Neural progenitor cell (in vitro differentiated cells): ENCODE data around the gene ANKRD11. TPM values are rescaled to one million over a fixed set of nuclear protein-coding genes. Genes with fewer than 3 reads are reported as not detected.

Source experiments
- DNase-seq: peaks from one replicate; pipeline ENCODE4 v3.0.0-alpha.2; 2016; ENCODE audit warnings: low spot score
- H2AFZ ChIP-seq: fragments of 200-600 bp; sonication (generic); replicated peaks from 2 replicates; pipeline ENCODE4 v1.6.1; 2016; ENCODE audit warnings: antibody characterized with exemption
- H3F3A ChIP-seq: fragments of 200-600 bp; sonication (generic); 2 replicates; pipeline ENCODE4 v1.6.1; 2016; ENCODE audit warnings: antibody characterized with exemption, low read depth
- H3K27ac ChIP-seq: fragments of 200-600 bp; sonication (generic); 2 replicates; pipeline ENCODE4 v1.5.1; 2016; ENCODE audit warnings: mild to moderate bottlenecking
- H3K27me3 ChIP-seq: fragments of 200-600 bp; sonication (generic); 2 replicates; pipeline ENCODE4 v1.6.1; 2016; ENCODE audit warnings: mild to moderate bottlenecking, moderate library complexity
- H3K36me3 ChIP-seq: fragments of 200-600 bp; sonication (generic); 2 replicates; pipeline ENCODE4 v1.5.1; 2016
- H3K4me1 ChIP-seq: fragments of 200-600 bp; sonication (generic); 2 replicates; pipeline ENCODE4 v1.6.1; 2016; ENCODE audit warnings: mixed run types
- H3K4me2 ChIP-seq: fragments of 200-600 bp; sonication (generic); 2 replicates; pipeline ENCODE4 v1.6.1; 2016
- H3K4me3 ChIP-seq: fragments of 200-600 bp; sonication (generic); 2 replicates; pipeline ENCODE4 v1.5.1; 2016
- H3K79me2 ChIP-seq: fragments of 200-600 bp; sonication (generic); 2 replicates; pipeline ENCODE4 v1.6.1; 2016; ENCODE audit warnings: low read depth
- H3K9ac ChIP-seq: fragments of 200-600 bp; sonication (generic); 2 replicates; pipeline ENCODE4 v1.6.1; 2016
- H3K9me3 ChIP-seq: fragments of 200-600 bp; sonication (generic); 2 replicates; pipeline ENCODE4 v1.5.1; 2016; ENCODE audit warnings: low read depth
- H4K20me1 ChIP-seq: fragments of 200-600 bp; sonication (generic); 2 replicates; pipeline ENCODE4 v1.6.1; 2016; ENCODE audit warnings: low read depth
- H3K27ac Mint-ChIP-seq: 3 replicates; pipeline ENCODE4 v1.8.0; 2021; ENCODE audit warnings: mixed read lengths
- H3K27me3 Mint-ChIP-seq: 2 replicates; pipeline ENCODE4 v1.8.0; 2022; ENCODE audit warnings: low read depth, mild to moderate bottlenecking, inconsistent platforms, moderate library complexity, mixed read lengths; ENCODE audit not compliant: insufficient read depth
- H3K36me3 Mint-ChIP-seq: 3 replicates; pipeline ENCODE4 v1.8.0; 2021; ENCODE audit warnings: mixed read lengths
- H3K4me1 Mint-ChIP-seq: 3 replicates; pipeline ENCODE4 v1.8.0; 2021; ENCODE audit warnings: mixed read lengths
- H3K4me3 Mint-ChIP-seq: 3 replicates; pipeline ENCODE4 v1.8.0; 2021; ENCODE audit warnings: mild to moderate bottlenecking, moderate library complexity, mixed read lengths
- H3K9me3 Mint-ChIP-seq: 3 replicates; pipeline ENCODE4 v1.8.0; 2020; ENCODE audit warnings: mixed read lengths
- EZH2 ChIP-seq: fragments of 200-600 bp; sonication (generic); IDR thresholded peaks from 2 replicates; pipeline ENCODE4 v1.6.1; 2017; ENCODE audit warnings: antibody characterized with exemption, mild to moderate bottlenecking, moderate library complexity
- EZH2phosphoT487 ChIP-seq: fragments of 200-600 bp; sonication (generic); IDR thresholded peaks from 2 replicates; pipeline ENCODE4 v1.6.1; 2017; ENCODE audit warnings: antibody characterized with exemption
- total RNA-seq: library from RNA; depleted of rRNA; stranded (reverse); fragments of >200 nt; gene quantifications from 2 replicates; pipeline ENCODE4 v1.2.3, GENCODE V29; 2015; ENCODE audit warnings: low replicate concordance
- TF ChIP-seq, protein P1 (sequence below): fragments of 200-600 bp; sonication (generic); IDR thresholded peaks from 2 replicates; pipeline ENCODE4 v1.5.1; 2017; ENCODE audit warnings: antibody characterized with exemption, mild to moderate bottlenecking

ANKRD11 gene
- total RNA-seq, 1 donor from 2014 or later, result 47.3 TPM

DNA sequence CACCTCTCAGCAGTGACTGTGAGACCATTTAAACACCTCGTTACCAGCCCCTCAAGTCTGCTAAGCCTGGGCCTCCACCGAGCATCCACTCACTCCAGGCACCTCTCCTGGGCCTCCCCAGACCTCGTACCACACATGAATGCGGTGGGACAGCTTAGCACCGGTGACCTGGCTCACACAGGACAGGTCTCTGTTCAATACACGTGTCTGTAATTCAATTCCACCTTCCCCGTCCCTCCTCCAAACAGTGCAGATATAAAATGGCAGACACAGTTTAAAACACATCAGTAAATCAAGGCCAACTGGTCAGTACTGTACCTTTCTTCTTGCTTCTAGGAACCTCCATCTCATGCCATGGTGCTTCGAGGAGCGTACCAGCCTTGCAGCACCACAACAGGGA, 199.0 kb downstream of the ANKRD11 start:
- Histone ChIP-seq H3K27ac (peak overlapping the region; percentile 17), H3K4me3 (peak overlapping the region; percentile 3), H3K9ac (no peak overlapping the region), H3K36me3 (no peaks in the 10 kb centered on the region), H3K79me2 (peaks cover 52% of the 10 kb centered on the region), H2AFZ (no peak overlapping the region), H3K4me2 (peak overlapping the region; percentile 64), H3K27me3 (no peaks in the 10 kb centered on the region), H3K4me1 (peaks cover 35% of the 10 kb centered on the region), H3F3A (peaks cover 42% of the 10 kb centered on the region), H3K9me3 (no peaks in the 10 kb centered on the region), H4K20me1 (peaks cover 71% of the 10 kb centered on the region)
- TF ChIP-seq, protein P1, sequence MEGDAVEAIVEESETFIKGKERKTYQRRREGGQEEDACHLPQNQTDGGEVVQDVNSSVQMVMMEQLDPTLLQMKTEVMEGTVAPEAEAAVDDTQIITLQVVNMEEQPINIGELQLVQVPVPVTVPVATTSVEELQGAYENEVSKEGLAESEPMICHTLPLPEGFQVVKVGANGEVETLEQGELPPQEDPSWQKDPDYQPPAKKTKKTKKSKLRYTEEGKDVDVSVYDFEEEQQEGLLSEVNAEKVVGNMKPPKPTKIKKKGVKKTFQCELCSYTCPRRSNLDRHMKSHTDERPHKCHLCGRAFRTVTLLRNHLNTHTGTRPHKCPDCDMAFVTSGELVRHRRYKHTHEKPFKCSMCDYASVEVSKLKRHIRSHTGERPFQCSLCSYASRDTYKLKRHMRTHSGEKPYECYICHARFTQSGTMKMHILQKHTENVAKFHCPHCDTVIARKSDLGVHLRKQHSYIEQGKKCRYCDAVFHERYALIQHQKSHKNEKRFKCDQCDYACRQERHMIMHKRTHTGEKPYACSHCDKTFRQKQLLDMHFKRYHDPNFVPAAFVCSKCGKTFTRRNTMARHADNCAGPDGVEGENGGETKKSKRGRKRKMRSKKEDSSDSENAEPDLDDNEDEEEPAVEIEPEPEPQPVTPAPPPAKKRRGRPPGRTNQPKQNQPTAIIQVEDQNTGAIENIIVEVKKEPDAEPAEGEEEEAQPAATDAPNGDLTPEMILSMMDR, result no peak
- TF ChIP-seq EZH2phosphoT487 (no peak), EZH2 (no peak)
- H3K27ac Mint-ChIP-seq, result peak overlapping the region; percentile 85
- no peak for DNase-seq
- no peak overlapping the region for H3K4me3 Mint-ChIP-seq
- peaks cover 49% of the 10 kb centered on the region for H3K4me1 Mint-ChIP-seq
- no peaks in the 10 kb centered on the region for H3K9me3 Mint-ChIP-seq
- peaks cover 3% of the 10 kb centered on the region for H3K27me3 Mint-ChIP-seq
- peaks cover 16% of the 10 kb centered on the region for H3K36me3 Mint-ChIP-seq

DNA sequence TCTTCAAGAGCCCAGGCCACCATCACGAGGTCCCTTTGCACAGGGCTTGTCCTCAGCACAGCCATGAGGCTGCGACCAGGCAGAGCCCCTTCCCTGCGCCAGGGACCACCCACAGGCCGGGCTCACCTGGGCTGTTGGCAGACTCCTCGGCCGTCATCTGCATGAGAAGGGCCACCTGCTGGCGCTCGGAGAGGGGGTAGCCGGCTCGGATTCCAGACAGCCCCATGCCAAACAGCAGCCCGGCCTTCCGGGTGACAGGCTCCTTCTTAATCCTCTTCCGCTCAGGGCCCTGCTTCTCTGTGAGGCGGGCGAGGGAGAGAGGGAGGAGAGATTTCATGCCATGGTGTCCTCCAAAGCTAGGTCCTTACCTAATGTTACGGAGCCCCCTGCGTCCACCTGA, 199.5 kb downstream of the ANKRD11 start:
- H3K4me1 Mint-ChIP-seq, result peaks cover 46% of the 10 kb centered on the region
- H3K4me3 Mint-ChIP-seq, result no peak overlapping the region

DNA sequence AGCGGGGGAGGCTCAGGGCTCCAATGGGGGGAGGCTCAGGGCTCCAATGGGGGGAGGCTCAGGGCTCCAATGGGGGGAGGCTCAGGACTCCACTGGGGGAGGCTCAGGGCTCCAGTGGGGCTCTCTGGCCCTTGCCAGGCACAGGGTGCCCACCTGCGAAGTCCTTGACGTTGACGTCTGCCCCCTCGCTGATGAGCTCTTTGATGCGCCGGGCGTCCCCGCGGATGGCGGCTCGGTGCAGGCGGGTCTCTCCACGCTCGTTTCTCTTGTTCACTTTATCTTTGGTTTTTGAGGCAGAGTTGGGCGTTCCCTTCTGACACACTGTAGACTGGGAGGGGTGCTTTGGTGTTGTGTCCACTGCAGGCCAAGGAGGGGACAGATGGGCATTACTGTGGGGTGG, 199.9 kb downstream of the ANKRD11 start:
- DNase-seq, result no peak
- H3K4me3 Mint-ChIP-seq, result no peak overlapping the region
- H3K27ac ChIP-seq, result no peak overlapping the region
- no peaks in the 10 kb centered on the region for H3K27me3 ChIP-seq
- no peak overlapping the region for H2AFZ ChIP-seq
- H3K4me3 ChIP-seq, result no peak overlapping the region
- no peak overlapping the region for H3K9ac ChIP-seq
- no peak overlapping the region for H3K27ac Mint-ChIP-seq
- H3K9me3 Mint-ChIP-seq, result no peaks in the 10 kb centered on the region
- H3K36me3 Mint-ChIP-seq, result peaks cover 17% of the 10 kb centered on the region
- H3K4me1 ChIP-seq, result peaks cover 30% of the 10 kb centered on the region
- H3K4me2 ChIP-seq, result no peak overlapping the region
- TF ChIP-seq EZH2phosphoT487 (no peak), EZH2 (no peak)
- TF ChIP-seq, protein P1, result no peak
- no peaks in the 10 kb centered on the region for H3K36me3 ChIP-seq
- H4K20me1 ChIP-seq, result peaks cover 64% of the 10 kb centered on the region
- peaks cover 45% of the 10 kb centered on the region for H3K79me2 ChIP-seq
- peaks cover 46% of the 10 kb centered on the region for H3K4me1 Mint-ChIP-seq
- H3F3A ChIP-seq, result peaks cover 39% of the 10 kb centered on the region
- peaks cover 4% of the 10 kb centered on the region for H3K27me3 Mint-ChIP-seq
- H3K9me3 ChIP-seq, result no peaks in the 10 kb centered on the region

More for the DNA sequence above, 199.5 kb downstream of the ANKRD11 start:
- Histone ChIP-seq H3K4me2 (peak overlapping the region; percentile 64), H2AFZ (no peak overlapping the region), H3K36me3 (no peaks in the 10 kb centered on the region), H3K9me3 (no peaks in the 10 kb centered on the region), H3K9ac (no peak overlapping the region), H3K79me2 (peaks cover 47% of the 10 kb centered on the region), H4K20me1 (peaks cover 66% of the 10 kb centered on the region), H3K27me3 (no peaks in the 10 kb centered on the region), H3K4me3 (peak overlapping the region; percentile 3), H3K4me1 (peaks cover 31% of the 10 kb centered on the region), H3F3A (peaks cover 39% of the 10 kb centered on the region), H3K27ac (peak overlapping the region; percentile 17)
- DNase-seq, result peak; percentile 82
- Mint-ChIP-seq H3K9me3 (no peaks in the 10 kb centered on the region), H3K27ac (no peak overlapping the region), H3K36me3 (peaks cover 17% of the 10 kb centered on the region), H3K27me3 (peaks cover 4% of the 10 kb centered on the region)
- TF ChIP-seq, protein P1, result no peak
- TF ChIP-seq EZH2phosphoT487, result no peak
- TF ChIP-seq EZH2, result no peak
